AG20443 (cell line): ENCODE measurements around the gene ZNF865.

ENCODE experiments used
- DNase-seq: peaks from one replicate; pipeline ENCODE4 v3.0.0; 2012; ENCODE audit warnings: low spot score, mixed read lengths

ZNF865 gene

GRCh38 chr19:55644842-55645511 is 39.5 kb downstream of the ZNF865 start:
- no peak for DNase-seq

GRCh38 chr19:55645512-55645881 is 40.0 kb downstream of the ZNF865 start:
- no peak for DNase-seq

GRCh38 chr19:55646889-55647731 is 41.7 kb downstream of the ZNF865 start:
- DNase-seq, result no peak

GRCh38 chr19:55647732-55648584 is 42.5 kb downstream of the ZNF865 start, which contains the start of gene CCDC106:
Gene CCDC106, plus strand, starts transcription at chr19:55648212. Its CDS starts 835 bp downstream, at chr19:55649047.
- peak; percentile 79 for DNase-seq

- no peak for DNase-seq
Observed at GRCh38 chr19:55648585-55649267, 43.3 kb downstream of the ZNF865 start.

- no peak for DNase-seq
Observed at GRCh38 chr19:55649268-55650125, 44.0 kb downstream of the ZNF865 start.

GRCh38 chr19:55650126-55650557 is 44.7 kb downstream of the ZNF865 start:
- DNase-seq, result no peak

- DNase-seq, result no peak
Observed at GRCh38 chr19:55650602-55651230, 45.3 kb downstream of the ZNF865 start.

GRCh38 chr19:55651236-55651635 is 45.8 kb downstream of the ZNF865 start:
- no peak for DNase-seq

- DNase-seq, result no peak
Observed at GRCh38 chr19:55652311-55653128, 47.1 kb downstream of the ZNF865 start.

GRCh38 chr19:55653651-55654322 is 48.3 kb downstream of the ZNF865 start:
- DNase-seq, result peak; percentile 94

- peak; percentile 91 for DNase-seq
Observed at GRCh38 chr19:55654323-55654867, 48.9 kb downstream of the ZNF865 start.

- peak; percentile 97 for DNase-seq
Observed at GRCh38 chr19:55654868-55655647, 49.6 kb downstream of the ZNF865 start, which contains the start of gene U2AF2. Gene U2AF2, plus strand, starts transcription at chr19:55655035. Its CDS starts 70 bp downstream, at chr19:55655105.

GRCh38 chr19:55655648-55656040 is 50.2 kb downstream of the ZNF865 start:
- no peak for DNase-seq

GRCh38 chr19:55656552-55656951 is 51.1 kb downstream of the ZNF865 start:
- no peak for DNase-seq

GRCh38 chr19:55656988-55657747 is 51.7 kb downstream of the ZNF865 start:
- DNase-seq, result no peak
